SU-DHL-6 (cell line): ENCODE measurements around the gene ZNF618.

Experiments
- H2AFZ ChIP-seq: fragments of 200-600 bp; sonication (generic); 2 replicates; pipeline ENCODE4 v1.6.1; 2014; ENCODE audit warnings: low read depth, mild to moderate bottlenecking, moderate library complexity, mixed read lengths, antibody characterized with exemption, low read length; ENCODE audit not compliant: severe bottlenecking
- H3F3A ChIP-seq: fragments of 200-600 bp; shearing (Covaris generic); 2 replicates; pipeline ENCODE4 v1.6.0; 2016; ENCODE audit warnings: antibody characterized with exemption, mild to moderate bottlenecking; ENCODE audit not compliant: insufficient read depth
- H3K27ac ChIP-seq: fragments of 200-600 bp; sonication (generic); 2 replicates; pipeline ENCODE4 v1.5.1; 2016; ENCODE audit warnings: low read depth, mild to moderate bottlenecking, low read length, moderate library complexity, mixed read lengths
- H3K27me3 ChIP-seq: fragments of 200-600 bp; sonication (generic), shearing (Covaris generic); 2 replicates; pipeline ENCODE4 v1.6.0; 2014; ENCODE audit warnings: mild to moderate bottlenecking, low read length
- H3K36me3 ChIP-seq: fragments of 200-600 bp; sonication (generic); 2 replicates; pipeline ENCODE4 v1.6.1; 2014; ENCODE audit warnings: mild to moderate bottlenecking, low read length, mixed read lengths
- H3K4me2 ChIP-seq: fragments of 300-600, 200-600 bp; shearing (Covaris generic), sonication (generic); 2 replicates; pipeline ENCODE4 v1.6.0; 2014; ENCODE audit warnings: low read length, low read depth, mild to moderate bottlenecking; ENCODE audit not compliant: poor library complexity, severe bottlenecking
- H3K4me3 ChIP-seq: fragments of 200-600 bp; sonication (generic); 2 replicates; pipeline ENCODE4 v1.5.1; 2014; ENCODE audit warnings: antibody characterized with exemption, low read length, mild to moderate bottlenecking, mixed read lengths; ENCODE audit not compliant: insufficient read depth, poor library complexity, severe bottlenecking
- H3K79me2 ChIP-seq: fragments of 200-600 bp; sonication (generic); 2 replicates; pipeline ENCODE4 v1.6.1; 2014; ENCODE audit warnings: mild to moderate bottlenecking, low read length, moderate library complexity; ENCODE audit not compliant: insufficient read depth
- H3K9ac ChIP-seq: fragments of 200-600 bp; sonication (generic); 2 replicates; pipeline ENCODE4 v1.7.0; 2014; ENCODE audit warnings: mild to moderate bottlenecking, low read length
- H3K9me2 ChIP-seq: fragments of 200-600 bp; sonication (generic); replicated peaks from 2 replicates; pipeline ENCODE4 v1.6.1; 2014; ENCODE audit warnings: low read length; ENCODE audit not compliant: insufficient read depth
- H3K9me3 ChIP-seq: fragments of 200-600 bp; sonication (generic); 2 replicates; pipeline ENCODE4 v1.6.1; 2014; ENCODE audit warnings: low read length, mixed read lengths; ENCODE audit not compliant: insufficient read depth
- H4K20me1 ChIP-seq: fragments of 200-600 bp; sonication (generic); 2 replicates; pipeline ENCODE4 v1.6.1; 2014; ENCODE audit warnings: low read depth, mild to moderate bottlenecking, antibody characterized with exemption, low read length, moderate library complexity, mixed read lengths
- EZH2phosphoT487 ChIP-seq: fragments of 200-600 bp; sonication (generic), shearing (Covaris generic); conservative IDR thresholded peaks from 2 replicates; pipeline ENCODE4 v1.6.1; 2018; ENCODE audit warnings: mild to moderate bottlenecking, antibody characterized with exemption, low read length, moderate library complexity, mixed read lengths
- TF ChIP-seq, protein P1 (sequence below): fragments of 200-600 bp; sonication (generic); IDR thresholded peaks from one replicate; pipeline ENCODE4 v1.5.1; 2017; ENCODE audit warnings: antibody characterized with exemption, mild to moderate bottlenecking, low read length, moderate library complexity; ENCODE audit not compliant: insufficient read depth, poor library complexity, severe bottlenecking

ZNF618 gene

DNA sequence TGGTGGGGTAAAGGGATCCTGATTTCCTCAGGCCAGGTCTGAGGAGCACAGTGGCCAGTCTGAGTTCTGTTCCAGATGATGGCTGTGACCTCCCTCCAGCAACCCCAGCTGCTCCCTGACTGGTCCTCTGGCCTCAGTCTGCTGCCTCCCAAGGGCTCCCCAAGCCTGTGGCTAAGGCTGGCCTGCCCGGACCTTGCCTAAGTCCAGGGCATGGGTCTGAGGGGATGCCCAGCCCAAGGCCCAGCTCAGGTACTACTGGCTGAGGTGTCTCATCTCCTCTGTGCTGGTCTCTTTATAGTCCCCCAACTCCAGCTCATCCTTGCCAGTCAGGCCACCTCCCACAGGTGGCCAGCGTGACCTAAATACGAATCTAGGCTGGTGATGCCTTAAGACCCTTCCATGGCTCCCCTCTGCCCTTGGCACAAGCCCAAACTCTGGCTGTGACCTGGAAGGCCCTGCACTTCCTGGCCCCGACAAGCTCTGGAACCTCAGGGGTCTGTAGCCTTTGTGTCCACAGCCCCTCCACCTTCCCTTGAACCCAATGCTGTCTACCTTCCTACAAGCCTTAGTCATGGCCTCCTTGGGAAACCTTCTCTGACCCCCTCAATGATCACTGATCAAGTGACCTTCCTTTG, 213.2 kb downstream of the ZNF618 start:
- Histone ChIP-seq H3K9me2 (no peaks in the 10 kb centered on the region), H3K27ac (no peak overlapping the region), H3K9me3 (no peaks in the 10 kb centered on the region), H3K36me3 (no peaks in the 10 kb centered on the region), H3K9ac (no peak overlapping the region), H4K20me1 (no peaks in the 10 kb centered on the region), H2AFZ (no peak overlapping the region), H3K27me3 (no peaks in the 10 kb centered on the region), H3K4me3 (no peak overlapping the region), H3K79me2 (no peaks in the 10 kb centered on the region), H3F3A (no peaks in the 10 kb centered on the region), H3K4me2 (no peak overlapping the region)
- no peak for TF ChIP-seq EZH2phosphoT487
- TF ChIP-seq, protein P1, sequence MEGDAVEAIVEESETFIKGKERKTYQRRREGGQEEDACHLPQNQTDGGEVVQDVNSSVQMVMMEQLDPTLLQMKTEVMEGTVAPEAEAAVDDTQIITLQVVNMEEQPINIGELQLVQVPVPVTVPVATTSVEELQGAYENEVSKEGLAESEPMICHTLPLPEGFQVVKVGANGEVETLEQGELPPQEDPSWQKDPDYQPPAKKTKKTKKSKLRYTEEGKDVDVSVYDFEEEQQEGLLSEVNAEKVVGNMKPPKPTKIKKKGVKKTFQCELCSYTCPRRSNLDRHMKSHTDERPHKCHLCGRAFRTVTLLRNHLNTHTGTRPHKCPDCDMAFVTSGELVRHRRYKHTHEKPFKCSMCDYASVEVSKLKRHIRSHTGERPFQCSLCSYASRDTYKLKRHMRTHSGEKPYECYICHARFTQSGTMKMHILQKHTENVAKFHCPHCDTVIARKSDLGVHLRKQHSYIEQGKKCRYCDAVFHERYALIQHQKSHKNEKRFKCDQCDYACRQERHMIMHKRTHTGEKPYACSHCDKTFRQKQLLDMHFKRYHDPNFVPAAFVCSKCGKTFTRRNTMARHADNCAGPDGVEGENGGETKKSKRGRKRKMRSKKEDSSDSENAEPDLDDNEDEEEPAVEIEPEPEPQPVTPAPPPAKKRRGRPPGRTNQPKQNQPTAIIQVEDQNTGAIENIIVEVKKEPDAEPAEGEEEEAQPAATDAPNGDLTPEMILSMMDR = no peak

GRCh38 chr9:114090798-114091197, 214.7 kb downstream of the ZNF618 start:
- no peak for TF ChIP-seq EZH2phosphoT487
- TF ChIP-seq, protein P1 = no peak
- H3K27ac ChIP-seq = no peak overlapping the region
- H3K9ac ChIP-seq = no peak overlapping the region
- H3F3A ChIP-seq = no peaks in the 10 kb centered on the region
- H3K36me3 ChIP-seq = no peaks in the 10 kb centered on the region
- H3K9me3 ChIP-seq = no peaks in the 10 kb centered on the region
- no peaks in the 10 kb centered on the region for H3K9me2 ChIP-seq
- H3K4me3 ChIP-seq = no peak overlapping the region
- no peak overlapping the region for H2AFZ ChIP-seq
- H3K27me3 ChIP-seq = no peaks in the 10 kb centered on the region
- no peak overlapping the region for H3K4me2 ChIP-seq
- no peaks in the 10 kb centered on the region for H3K79me2 ChIP-seq
- H4K20me1 ChIP-seq = no peaks in the 10 kb centered on the region

DNA sequence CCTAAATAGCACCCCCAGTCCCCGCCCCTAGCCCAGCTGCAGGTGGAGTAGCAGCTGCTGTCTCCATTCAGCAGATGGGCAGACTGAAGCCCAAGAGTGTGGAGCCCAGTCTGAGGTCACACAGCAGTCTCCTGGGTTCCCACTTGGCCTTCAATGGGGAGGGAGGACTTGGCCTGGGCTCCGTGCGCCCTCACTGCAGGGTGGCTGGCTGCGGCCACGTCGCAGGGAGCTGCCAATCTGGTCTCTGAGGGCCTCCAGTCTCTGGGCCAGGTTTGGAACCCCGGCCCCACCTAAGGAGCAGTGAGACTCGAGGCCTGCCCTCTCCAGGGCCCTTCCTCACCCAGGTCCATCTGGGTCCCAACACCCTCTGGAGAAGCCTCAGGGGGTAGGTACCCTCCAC, 215.6 kb downstream of the ZNF618 start:
- Histone ChIP-seq H3K4me2 (no peak overlapping the region), H3K36me3 (no peaks in the 10 kb centered on the region), H3K9ac (no peak overlapping the region), H3F3A (no peaks in the 10 kb centered on the region), H3K4me3 (no peak overlapping the region), H2AFZ (no peak overlapping the region), H4K20me1 (no peaks in the 10 kb centered on the region), H3K27me3 (no peaks in the 10 kb centered on the region), H3K27ac (no peak overlapping the region), H3K9me3 (no peaks in the 10 kb centered on the region), H3K9me2 (no peaks in the 10 kb centered on the region), H3K79me2 (no peaks in the 10 kb centered on the region)
- TF ChIP-seq, protein P1 = no peak
- no peak for TF ChIP-seq EZH2phosphoT487
